Measurements from ENCODE around the gene SH3GLB1. TPM values are rescaled to one million over a fixed set of nuclear protein-coding genes. Genes with fewer than 3 reads are reported as not detected.

SH3GLB1 gene
- total and polyA plus RNA-seq, 9 of the 15 experiments (the other 6 are each of a cell fraction or from before 2014, with no cell fraction given): 8.6 to 34.2 (median 24.2) TPM

- no peak for TF ChIP-seq ZBTB49 (CRISPR knock-in tag; IDR thresholded peaks at IDR 0.05; ENCODE audit: borderline replicate concordance)
- TF ChIP-seq ZFP91 (CRISPR knock-in tag; IDR thresholded peaks at IDR 0.05): no peak
- 0 out of 2 replicates have a peak, but pooled peaks have one; percentile 18 for TF ChIP-seq HDAC2 (IDR thresholded peaks at IDR 0.05)
- no peak for TF ChIP-seq SMARCA5 (IDR thresholded peaks at IDR 0.05)
- peak; percentile 96; the same call in 1 of the 2 replicates for TF ChIP-seq HMGXB4 (CRISPR knock-in tag; IDR thresholded peaks at IDR 0.05)
- TF ChIP-seq PRMT5 (CRISPR knock-in tag; IDR thresholded peaks at IDR 0.05): no peak
- peak; percentile 84; the same call in 1 of the 2 replicates for TF ChIP-seq TGIF2 (CRISPR knock-in tag; IDR thresholded peaks at IDR 0.05)
- TF ChIP-seq CREM (IDR thresholded peaks at IDR 0.05; ENCODE audit: low read depth): peak; percentile 35; the same call in 1 of the 2 replicates
- TF ChIP-seq SP2 (IDR thresholded peaks at IDR 0.05; ENCODE audit: extremely low read depth, low read depth, low read length, poor library complexity, severe bottlenecking): no peak
- 0 out of 4 replicates have a peak, but pooled peaks of 1 of the 2 experiments have one; percentile 60 for TF ChIP-seq MLX (CRISPR knock-in tag; conservative IDR thresholded peaks at IDR 0.05)
- TF ChIP-seq ZNF57 (CRISPR knock-in tag; IDR thresholded peaks at IDR 0.05): no peak
- TF ChIP-seq BRD4 (IDR thresholded peaks at IDR 0.05): no peak
- peak; percentile 30 for TF ChIP-seq NR3C1 (CRISPR knock-in tag; IDR thresholded peaks at IDR 0.05)
- no peak for TF ChIP-seq MBD2 (IDR thresholded peaks at IDR 0.05; ENCODE audit: borderline replicate concordance, low read depth)
- TF ChIP-seq EWSR1 (IDR thresholded peaks at IDR 0.05; ENCODE audit: borderline replicate concordance, low read depth, partially characterized antibody): no peak
- peak; percentile 75 for TF ChIP-seq RBBP5 (IDR thresholded peaks at IDR 0.05; ENCODE audit: borderline replicate concordance, insufficient read depth, low read length, poor library complexity, severe bottlenecking)
- no peak for TF ChIP-seq TRIM25 (IDR thresholded peaks at IDR 0.05; ENCODE audit: borderline replicate concordance)
- no peak for TF ChIP-seq TAF1 (IDR thresholded peaks at IDR 0.05; ENCODE audit: control insufficient read depth, extremely low read depth, insufficient read depth, low read length, severe bottlenecking)
- no peak for TF ChIP-seq RHOXF2B (CRISPR knock-in tag; conservative IDR thresholded peaks at IDR 0.05)
Observed at GRCh38 chr1:86704972-86705664, 742 bp downstream of the SH3GLB1 start (continued).

All from K562 (cell line).